H1 (cell line): ENCODE data around the gene NINJ2. TPM values are rescaled to one million over a fixed set of nuclear protein-coding genes. Genes with fewer than 3 reads are reported as not detected.

ENCODE experiments used
- CTCF ChIA-PET: fragments of 300-600 bp; sonication (Branson Sonifier 250); formaldehyde crosslinking; loops from one replicate; lab custom pipeline; 2021; ENCODE audit not compliant: partially characterized antibody; lab: Charles Lee
- POLR2A ChIA-PET: fragments of 300-600 bp; sonication (Branson Sonifier 250); formaldehyde crosslinking; loops from one replicate; lab custom pipeline; 2021; ENCODE audit warnings: inconsistent platforms; ENCODE audit not compliant: partially characterized antibody; lab: Charles Lee
- DNase-seq, 2 experiments: peaks; one replicate each; pipeline versions ENCODE4 v3.0.0 to v3.0.0-alpha.2; 2010 to 2022; ENCODE audit warnings: low spot score in 2 of 2, low read depth in 1 of 2, mixed read lengths in 1 of 2
- FAIRE-seq: peaks from 2 replicates; lab custom pipeline; 2011; peaks lifted over from hg19 to GRCh38; lab: Jason Lieb, UNC
- H2AFZ ChIP-seq: 2 replicates; pipeline ENCODE4 v1.8.1; 2012; ENCODE audit warnings: low read length, inconsistent platforms
- H2AK5ac ChIP-seq: 2 replicates; pipeline ENCODE4 v1.6.1; 2013; ENCODE audit warnings: low read depth, low read length
- H2BK120ac ChIP-seq: replicated peaks from 2 replicates; pipeline ENCODE3; 2013; ENCODE audit warnings: low read depth, low read length, inconsistent platforms
- H2BK12ac ChIP-seq: 2 replicates; pipeline ENCODE4 v1.6.1; 2013; ENCODE audit warnings: low read depth, low read length
- H2BK15ac ChIP-seq: 2 replicates; pipeline ENCODE4 v1.6.1; 2013; ENCODE audit warnings: low read length
- H2BK20ac ChIP-seq: 2 replicates; pipeline ENCODE4 v1.6.1; 2013; ENCODE audit warnings: low read length
- H2BK5ac ChIP-seq: 2 replicates; pipeline ENCODE4 v1.6.1; 2013; ENCODE audit warnings: low read depth, low read length
- H3K14ac ChIP-seq: 2 replicates; pipeline ENCODE4 v1.6.1; 2013; ENCODE audit warnings: inconsistent platforms; ENCODE audit not compliant: insufficient read length
- H3K18ac ChIP-seq: 2 replicates; pipeline ENCODE4 v1.6.1; 2013; ENCODE audit warnings: low read length; ENCODE audit errors: extremely low read depth
- H3K23ac ChIP-seq: 2 replicates; pipeline ENCODE4 v1.6.1; 2013; ENCODE audit warnings: inconsistent platforms; ENCODE audit not compliant: insufficient read length
- H3K23me2 ChIP-seq: 2 replicates; pipeline ENCODE4 v1.6.1; 2013; ENCODE audit warnings: low read depth, low read length
- H3K27ac ChIP-seq: 2 replicates; pipeline ENCODE4 v1.6.1; 2011; ENCODE audit warnings: low read depth, low read length, inconsistent platforms
- H3K27me3 ChIP-seq, 4 experiments: replicated peaks in 1 of 4; 1 replicate in 1 of 4; 2 replicates in 3 of 4; pipeline versions ENCODE4 v1.6.1 to v1.8.1; 2011 to 2013; ENCODE audit warnings: low read length in 3 of 4, mild to moderate bottlenecking in 3 of 4, inconsistent platforms in 2 of 4, mixed read lengths in 2 of 4, moderate library complexity in 1 of 4; ENCODE audit not compliant: control insufficient read depth in 3 of 4, insufficient read depth in 3 of 4; ENCODE audit errors: extremely low read depth in 1 of 4
- H3K36me3 ChIP-seq, 4 experiments: 2 replicates each; pipeline versions ENCODE4 v1.6.1 to v1.8.1; 2011 to 2013; ENCODE audit warnings: mild to moderate bottlenecking in 4 of 4, low read length in 3 of 4, moderate library complexity in 2 of 4, control low read depth in 1 of 4, inconsistent platforms in 1 of 4; ENCODE audit not compliant: insufficient read depth in 4 of 4, control insufficient read depth in 2 of 4
- H3K4ac ChIP-seq: replicated peaks from 2 replicates; pipeline ENCODE3; 2013; ENCODE audit warnings: low read length, low read depth, mixed read lengths, inconsistent platforms; ENCODE audit not compliant: insufficient read length
- H3K4me1 ChIP-seq, 4 experiments: replicated peaks in 1 of 4; 1 replicate in 1 of 4; 2 replicates in 3 of 4; pipeline versions ENCODE4 v1.6.1 to v1.8.1; 2011 to 2013; ENCODE audit warnings: low read length in 3 of 4, inconsistent platforms in 2 of 4, mixed read lengths in 1 of 4; ENCODE audit not compliant: insufficient read depth in 4 of 4, control insufficient read depth in 3 of 4
- H3K4me2 ChIP-seq, 2 experiments: 2 replicates each; pipeline versions ENCODE4 v1.6.1 to v1.8.1; 2011 to 2013; ENCODE audit warnings: low read depth in 2 of 2, low read length in 2 of 2, control low read depth in 1 of 2, inconsistent platforms in 1 of 2, mild to moderate bottlenecking in 1 of 2; ENCODE audit not compliant: insufficient read depth in 1 of 2
- H3K4me3 ChIP-seq, 4 experiments: fragments of 200-600, 300-600 bp in 1 of 4; sonication (generic), shearing (Covaris generic), sonication (Bioruptor Twin) in 1 of 4; 2 replicates each; pipeline versions ENCODE4 v1.5.1 to v1.8.1; 2011 to 2016; ENCODE audit warnings: low read length in 4 of 4, low read depth in 3 of 4, control low read depth in 2 of 4, inconsistent platforms in 2 of 4, mild to moderate bottlenecking in 2 of 4, mixed read lengths in 1 of 4, moderate library complexity in 1 of 4; ENCODE audit not compliant: insufficient read depth in 2 of 4; ENCODE audit errors: extremely low read depth in 1 of 4
- H3K56ac ChIP-seq: replicated peaks from 2 replicates; pipeline ENCODE3; 2013; ENCODE audit warnings: low read depth, mild to moderate bottlenecking, mixed read lengths, low read length, inconsistent platforms; ENCODE audit not compliant: insufficient read length
- H3K79me1 ChIP-seq: 2 replicates; pipeline ENCODE4 v1.6.1; 2013; ENCODE audit warnings: low read depth, low read length, control low read depth
- H3K79me2 ChIP-seq, 2 experiments: 2 replicates each; pipeline versions ENCODE4 v1.6.1 to v1.8.1; 2012 to 2013; ENCODE audit warnings: low read length in 2 of 2, mild to moderate bottlenecking in 2 of 2, inconsistent platforms in 1 of 2; ENCODE audit not compliant: insufficient read depth in 2 of 2, control insufficient read depth in 1 of 2
- H3K9ac ChIP-seq, 4 experiments: replicated peaks in 1 of 4; 1 replicate in 1 of 4; 2 replicates in 3 of 4; pipeline versions ENCODE4 v1.6.1 to v1.8.1; 2011 to 2013; ENCODE audit warnings: low read depth in 3 of 4, low read length in 3 of 4, control low read depth in 2 of 4, mild to moderate bottlenecking in 2 of 4, moderate library complexity in 2 of 4, inconsistent platforms in 1 of 4; ENCODE audit errors: extremely low read depth in 1 of 4
- H3K9me3 ChIP-seq, 2 experiments: 2 replicates each; pipeline versions ENCODE4 v1.6.1 to v1.8.1; 2012 to 2013; ENCODE audit warnings: mild to moderate bottlenecking in 2 of 2, moderate library complexity in 2 of 2, control low read depth in 1 of 2, inconsistent platforms in 1 of 2, low read depth in 1 of 2, low read length in 1 of 2, mixed read lengths in 1 of 2; ENCODE audit not compliant: insufficient read depth in 2 of 2
- H4K20me1 ChIP-seq, 2 experiments: replicated peaks in 1 of 2; 2 replicates each; pipeline versions ENCODE3 to v1.8.1; 2011 to 2013; ENCODE audit warnings: inconsistent platforms in 2 of 2, low read length in 2 of 2, mild to moderate bottlenecking in 1 of 2; ENCODE audit not compliant: insufficient read depth in 2 of 2, control insufficient read depth in 1 of 2
- H4K5ac ChIP-seq: 2 replicates; pipeline ENCODE4 v1.6.1; 2013; ENCODE audit warnings: low read length, low read depth, mixed read lengths, inconsistent platforms; ENCODE audit not compliant: insufficient read length
- H4K8ac ChIP-seq: 2 replicates; pipeline ENCODE4 v1.8.0; 2013; ENCODE audit warnings: mild to moderate bottlenecking, moderate library complexity, low read length, inconsistent platforms; ENCODE audit not compliant: insufficient read depth; ENCODE audit errors: extremely low read depth
- H4K91ac ChIP-seq: replicated peaks from 2 replicates; pipeline ENCODE3; 2013; ENCODE audit warnings: low read length, mixed read lengths, inconsistent platforms; ENCODE audit not compliant: insufficient read length
- FOSL1 ChIP-seq: IDR thresholded peaks from 2 replicates; pipeline ENCODE4 v1.6.1; 2011; ENCODE audit warnings: mild to moderate bottlenecking, low read depth, low read length, moderate library complexity; ENCODE audit not compliant: insufficient read depth
- RNF2 ChIP-seq: fragments of 200-900, 300-1000 bp; sonication (generic); IDR thresholded peaks from 2 replicates; pipeline ENCODE4 v1.7.1; 2016; ENCODE audit warnings: borderline replicate concordance, low read depth, mild to moderate bottlenecking, antibody characterized with exemption, low read length; ENCODE audit not compliant: poor library complexity, severe bottlenecking; ENCODE audit errors: missing control alignments
- SP2 ChIP-seq: IDR thresholded peaks from 2 replicates; pipeline ENCODE4 v1.6.1; 2012; ENCODE audit warnings: mild to moderate bottlenecking, low read length, inconsistent platforms
- WGBS, 2 experiments: shearing (Covaris generic) in 1 of 2; methylation state at CpG; one replicate each; pipeline versions ENCODE4 v1.1.6 to v1.1.7; 2013 to 2015; ENCODE audit warnings: low lambda C conversion rate in 2 of 2, mixed read lengths in 2 of 2, inconsistent platforms in 1 of 2, low coverage in 1 of 2, missing lambda C conversion rate in 1 of 2; ENCODE audit not compliant: insufficient replicate concordance in 2 of 2, insufficient coverage in 1 of 2, insufficient read length in 1 of 2; ENCODE audit errors: extremely low coverage in 1 of 2, missing lambda C conversion rate in 1 of 2; 5-methylcytosine and 5-hydroxymethylcytosine counted together
- polyA plus RNA-seq, 7 experiments: library from polyadenylated mRNA; depleted of rRNA in 3 of 7; stranded (reverse) in 5 of 7; unstranded in 2 of 7; fragments of >200 nt in 5 of 7; fragments of 200-250 nt in 2 of 7; gene quantifications; 1 replicate in 5 of 7; 2 replicates in 1 of 7; 4 replicates in 1 of 7; pipeline versions ENCODE4 v1.2.1 to v1.2.3, GENCODE V29; 2011 to 2013; ENCODE audit warnings: missing spikeins in 2 of 7, mixed read lengths in 2 of 7
- total RNA-seq: library from RNA; stranded (reverse); fragmentation: NEBNext Ultra II Directional; extraction: Animal tissue kit (Norgen Biotek cat#: 25700); gene quantifications from 2 replicates; pipeline ENCODE4 v1.2.1, GENCODE V29; 2021

Gene NINJ2
- total and polyA plus RNA-seq, 2 of the 8 experiments (the other 6 are each of a cell fraction or from before 2014, with no cell fraction given), result 1.4 TPM; not detected in 1

- Histone ChIP-seq H2BK120ac (no peak overlapping the region), H3K27ac (no peak overlapping the region), H2AFZ (peak overlapping the region; percentile 15; the same call in 1 of the 2 replicates), H3K23me2 (no peaks in the 10 kb centered on the region), H3K79me1 (no peaks in the 10 kb centered on the region), H2BK15ac (peak overlapping the region; percentile 72; the same call in 1 of the 2 replicates), H2BK20ac (no peak overlapping the region), H3K23ac (no peak overlapping the region), H3K36me3 (no peaks in the 10 kb centered on the region), H3K4me1 (peaks cover 4 to 8% (median 7%) of the 10 kb centered on the region in 4 experiments; a peak in 5 of 7 replicates), H4K5ac (no peak overlapping the region), H3K4me3 (no peak overlapping the region), H3K9ac (no peak overlapping the region), H4K8ac (no peak overlapping the region), H2AK5ac (0 out of 2 replicates have a peak overlapping the region, but pooled peaks have one; percentile 48), H4K20me1 (no peaks in the 10 kb centered on the region), H3K56ac (no peak overlapping the region), H2BK5ac (peak overlapping the region; percentile 18; the same call in 1 of the 2 replicates), H4K91ac (no peak overlapping the region), H2BK12ac (peak overlapping the region; percentile 84; the same call in 1 of the 2 replicates), H3K79me2 (no peaks in the 10 kb centered on the region), H3K14ac (no peak overlapping the region), H3K9me3 (no peaks in the 10 kb centered on the region), H3K4ac (no peak overlapping the region), H3K4me2 (peak overlapping the region in 1 of 2 experiments; percentile 40; a peak in 3 of 4 replicates), H3K18ac (peak overlapping the region; percentile 68; the same call in 1 of the 2 replicates), H3K27me3 (no peaks in the 10 kb centered on the region)
- WGBS, 2 experiments, result 73 to 100% methylated on average over 1 to 6 of the region's 6 CpGs
- POLR2A ChIA-PET, result interaction anchor here (0.9 to 1.8 kb wide), 4 partner anchors 9 to 48 kb away, joined by 3 to 4 read pairs (median 4); no protein-coding TSS in a partner anchor
- DNase-seq, result no peak
- CTCF ChIA-PET, result interaction anchor here (0.5 to 1.6 kb wide), 10 partner anchors 9 to 1166 kb away, joined by 3 to 10 read pairs (median 3); no protein-coding TSS in a partner anchor
- no peak for FAIRE-seq
- TF ChIP-seq SP2 (no peak), FOSL1 (no peak), RNF2 (no peak)
Measured at GRCh38 chr12:623172-623864, 39.9 kb downstream of the NINJ2 start.
